Fibroblast of pulmonary artery (primary cell): ENCODE measurements around the gene GABPB2.
A peak's percentile ranks its signal among the peaks of the same experiment; 100 is the strongest.

Experiments used
- DNase-seq: peaks from one replicate; pipeline ENCODE4 v3.0.0-alpha.2; 2010; ENCODE audit warnings: low read depth
- H3K4me3 ChIP-seq: replicated peaks from 2 replicates; pipeline ENCODE4 v1.5.1; 2011; ENCODE audit warnings: low read depth, mild to moderate bottlenecking, control low read depth, low read length, moderate library complexity
- TF ChIP-seq, protein P1 (sequence below): IDR thresholded peaks from 2 replicates; pipeline ENCODE4 v1.5.1; 2011; ENCODE audit warnings: mild to moderate bottlenecking, control low read depth, low read length, inconsistent platforms; ENCODE audit errors: missing control alignments

GABPB2 gene

DNA sequence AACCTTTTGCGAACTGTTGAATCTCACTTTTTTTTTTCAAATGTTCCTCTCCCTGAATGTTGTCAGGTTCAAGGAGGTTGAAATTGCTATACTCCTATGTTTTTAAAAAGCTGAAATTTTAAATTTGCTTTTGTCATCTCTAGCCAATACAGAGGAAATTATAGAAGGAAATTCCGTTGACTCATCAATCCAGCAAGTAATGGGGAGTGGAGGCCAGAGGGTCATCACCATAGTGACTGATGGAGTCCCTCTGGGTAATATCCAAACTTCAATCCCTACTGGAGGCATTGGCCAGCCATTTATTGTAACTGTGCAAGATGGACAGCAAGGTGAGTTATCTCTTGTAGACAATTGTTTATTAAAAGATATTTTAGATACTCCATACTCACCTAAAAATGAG, 36.3 kb downstream of the GABPB2 start:
- no peak overlapping the region for H3K4me3 ChIP-seq
- DNase-seq: peak; percentile 45
- TF ChIP-seq, protein P1, sequence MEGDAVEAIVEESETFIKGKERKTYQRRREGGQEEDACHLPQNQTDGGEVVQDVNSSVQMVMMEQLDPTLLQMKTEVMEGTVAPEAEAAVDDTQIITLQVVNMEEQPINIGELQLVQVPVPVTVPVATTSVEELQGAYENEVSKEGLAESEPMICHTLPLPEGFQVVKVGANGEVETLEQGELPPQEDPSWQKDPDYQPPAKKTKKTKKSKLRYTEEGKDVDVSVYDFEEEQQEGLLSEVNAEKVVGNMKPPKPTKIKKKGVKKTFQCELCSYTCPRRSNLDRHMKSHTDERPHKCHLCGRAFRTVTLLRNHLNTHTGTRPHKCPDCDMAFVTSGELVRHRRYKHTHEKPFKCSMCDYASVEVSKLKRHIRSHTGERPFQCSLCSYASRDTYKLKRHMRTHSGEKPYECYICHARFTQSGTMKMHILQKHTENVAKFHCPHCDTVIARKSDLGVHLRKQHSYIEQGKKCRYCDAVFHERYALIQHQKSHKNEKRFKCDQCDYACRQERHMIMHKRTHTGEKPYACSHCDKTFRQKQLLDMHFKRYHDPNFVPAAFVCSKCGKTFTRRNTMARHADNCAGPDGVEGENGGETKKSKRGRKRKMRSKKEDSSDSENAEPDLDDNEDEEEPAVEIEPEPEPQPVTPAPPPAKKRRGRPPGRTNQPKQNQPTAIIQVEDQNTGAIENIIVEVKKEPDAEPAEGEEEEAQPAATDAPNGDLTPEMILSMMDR: no peak

DNA sequence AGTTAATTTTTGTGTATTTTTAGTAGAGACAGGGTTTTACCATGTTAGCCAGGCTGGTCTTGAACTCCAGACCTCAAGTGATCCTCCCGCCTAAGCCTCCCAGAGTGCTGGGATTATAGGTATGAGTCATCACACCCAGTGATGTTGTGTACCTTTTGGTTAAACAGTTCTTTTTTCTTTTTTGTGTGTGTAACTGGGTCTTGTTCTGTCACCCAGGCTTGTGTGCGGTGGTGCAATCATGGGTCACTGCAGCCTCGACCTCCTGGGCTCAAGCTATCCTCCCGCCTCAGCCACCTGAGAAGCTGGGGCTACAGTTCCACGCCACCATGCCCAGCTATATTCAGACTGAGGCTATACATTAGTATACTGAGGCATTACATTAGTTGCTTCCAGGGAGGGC, 37.8 kb downstream of the GABPB2 start:
- DNase-seq: no peak
- no peak overlapping the region for H3K4me3 ChIP-seq
- TF ChIP-seq, protein P1: no peak

DNA sequence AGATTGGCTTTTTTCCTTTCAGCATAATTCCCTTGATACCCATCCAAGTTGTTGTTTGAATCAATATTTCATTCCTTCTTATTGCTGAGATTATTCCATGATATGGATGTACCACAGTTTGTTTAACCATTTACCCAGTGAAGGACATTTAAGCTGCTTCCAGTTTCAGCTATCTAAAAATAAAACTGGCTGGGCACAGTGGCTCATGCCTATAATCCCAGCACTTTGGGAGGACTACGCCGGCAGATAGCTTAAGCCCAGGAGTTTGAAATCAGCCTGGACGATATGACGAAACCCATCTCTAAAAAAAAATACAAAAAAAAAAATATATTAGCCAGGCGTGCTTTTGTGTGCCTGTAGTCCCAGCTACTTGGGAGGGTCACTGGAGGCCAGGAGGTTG, 43.3 kb downstream of the GABPB2 start:
- TF ChIP-seq, protein P1: no peak
- no peak for DNase-seq
- no peak overlapping the region for H3K4me3 ChIP-seq

DNA sequence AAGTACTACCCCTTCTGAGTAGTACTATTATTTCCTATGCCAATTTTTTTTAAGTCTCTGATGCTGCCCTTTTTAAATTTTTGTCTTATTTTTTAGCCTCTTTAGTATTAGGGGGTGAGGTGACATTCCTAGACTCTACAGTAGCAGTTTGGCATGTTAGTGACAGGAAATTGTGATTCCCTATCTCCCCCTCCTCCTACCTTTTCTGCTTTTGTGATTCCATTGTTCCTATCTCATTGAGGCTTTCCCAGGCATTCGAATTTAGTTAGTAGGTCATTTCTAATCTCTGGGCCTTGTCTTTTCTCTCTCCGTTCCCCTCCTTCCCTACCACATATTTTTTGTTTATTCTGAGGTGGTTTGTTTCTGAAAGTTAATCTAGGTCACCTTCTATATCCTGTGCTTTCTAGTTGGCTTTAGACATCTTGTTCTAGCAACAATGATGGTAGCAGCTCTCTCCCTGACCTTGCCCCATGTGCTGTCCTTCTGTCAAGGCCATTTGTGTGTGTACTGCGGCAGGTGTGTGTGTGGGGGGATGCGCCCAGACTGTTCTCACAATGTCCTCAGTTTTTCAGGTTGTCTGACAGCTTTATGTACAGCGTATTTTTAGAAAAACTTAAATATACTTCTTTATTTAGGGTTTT, 54.3 kb downstream of the GABPB2 start:
- DNase-seq: no peak
- H3K4me3 ChIP-seq: no peak overlapping the region
- TF ChIP-seq, protein P1: no peak

DNA sequence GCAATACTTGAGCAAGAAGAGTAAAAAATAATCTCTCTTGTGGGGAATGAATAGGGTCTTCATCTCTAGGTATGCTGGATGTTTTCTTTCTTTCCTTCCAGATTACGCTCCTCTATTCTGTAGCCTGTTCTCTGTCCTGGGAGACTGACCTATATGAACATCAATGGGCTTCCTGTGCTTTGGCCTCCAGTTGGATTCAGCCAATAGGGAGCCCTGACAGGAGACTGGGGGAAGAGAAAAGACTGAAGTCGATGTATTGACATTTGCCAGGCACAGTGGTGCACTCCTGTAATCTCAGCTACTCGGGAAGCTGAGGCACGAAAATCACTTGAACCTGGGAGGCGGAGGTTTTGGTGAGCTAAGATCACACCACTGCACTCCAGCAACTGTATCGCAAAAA, 58.2 kb downstream of the GABPB2 start:
- TF ChIP-seq, protein P1: no peak
- DNase-seq: no peak
- no peak overlapping the region for H3K4me3 ChIP-seq

DNA sequence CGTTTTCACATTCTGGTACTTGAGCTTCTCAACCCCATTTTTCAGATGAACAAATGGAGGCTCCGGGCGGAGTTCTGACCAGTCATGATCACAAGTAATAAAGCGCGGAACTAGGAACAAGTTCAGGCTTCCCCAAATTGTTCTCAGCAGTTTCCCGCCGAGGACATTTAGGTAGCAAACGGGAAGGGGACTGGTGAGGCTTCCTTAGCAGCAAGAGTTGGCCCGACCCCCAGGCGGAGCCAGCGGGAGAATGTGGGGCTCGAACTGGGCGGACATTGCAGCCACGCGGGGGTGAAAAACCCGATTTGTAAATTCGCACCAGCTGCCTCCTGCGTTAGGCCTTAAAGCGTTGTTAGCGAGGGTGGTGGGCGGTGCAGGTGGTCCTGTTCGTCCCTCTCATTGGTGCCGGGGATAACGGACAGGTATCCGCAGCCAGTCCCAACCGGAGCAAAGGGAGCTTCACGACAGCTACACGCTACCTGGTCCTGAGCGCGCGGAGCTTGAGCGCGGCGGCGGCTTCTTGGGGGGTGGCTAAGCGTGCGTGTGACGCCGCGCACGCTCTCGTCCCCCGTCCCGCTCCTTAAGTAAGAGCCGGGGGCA, 60.5 kb downstream of the GABPB2 start:
- TF ChIP-seq, protein P1: no peak
- peak overlapping the region; percentile 17 for H3K4me3 ChIP-seq
- peak; percentile 72 for DNase-seq
